Lung (tissue), 12 donors: ENCODE results near the gene CNTNAP2. TPM values are rescaled to one million over a fixed set of nuclear protein-coding genes. Genes with fewer than 3 reads are reported as not detected.
"Not testable (repeated sequence)": the region's sequence is repeated elsewhere in the genome, so short reads cannot be mapped to it uniquely, and the experiment has no call there.

Experiments
- ATAC-seq: fragments of 200-7000 bp; cut with Tn5 transposase; one replicate; pipeline ENCODE4 v1.9.1; 2020; ENCODE audit warnings: moderate number of reproducible peaks; ENCODE audit not compliant: insufficient read depth, low FRiP score
- DNase-seq, 3 donors: peaks; one replicate each; pipeline ENCODE4 v3.0.0-alpha.2; 2013 to 2017
- H3K27ac ChIP-seq, 2 donors: one replicate each; pipeline ENCODE4 v1.5.1; 2013; ENCODE audit warnings: mild to moderate bottlenecking in 2 of 2, moderate library complexity in 2 of 2, control low read depth in 1 of 2, inconsistent platforms in 1 of 2, low read depth in 1 of 2, low read length in 1 of 2
- H3K27me3 ChIP-seq, 3 donors: one replicate each; pipeline ENCODE4 v1.5.1; 2013; ENCODE audit warnings: low read length in 2 of 3; ENCODE audit not compliant: control insufficient read depth in 3 of 3, insufficient read depth in 3 of 3
- H3K36me3 ChIP-seq, 4 donors: one replicate each; pipeline ENCODE4 v1.5.1; 2013; ENCODE audit warnings: low read length in 4 of 4, mild to moderate bottlenecking in 1 of 4, moderate library complexity in 1 of 4; ENCODE audit not compliant: control insufficient read depth in 4 of 4, insufficient read depth in 4 of 4
- H3K4me1 ChIP-seq, 5 donors: one replicate each; pipeline ENCODE4 v1.5.1; 2013; ENCODE audit warnings: low read length in 5 of 5, mild to moderate bottlenecking in 2 of 5, moderate library complexity in 1 of 5; ENCODE audit not compliant: control insufficient read depth in 5 of 5, insufficient read depth in 5 of 5
- H3K4me3 ChIP-seq: one replicate; pipeline ENCODE4 v1.5.1; 2013; ENCODE audit warnings: mild to moderate bottlenecking, control low read depth, moderate library complexity
- H3K9ac ChIP-seq, 2 donors: one replicate each; pipeline ENCODE4 v1.5.1; 2013; ENCODE audit warnings: low read length in 2 of 2, control low read depth in 1 of 2; ENCODE audit not compliant: insufficient read depth in 1 of 2
- H3K9me3 ChIP-seq, 4 donors: one replicate each; pipeline ENCODE4 v1.5.1; 2013; ENCODE audit warnings: low read length in 3 of 4, mild to moderate bottlenecking in 1 of 4, moderate library complexity in 1 of 4; ENCODE audit not compliant: control insufficient read depth in 4 of 4, insufficient read depth in 3 of 4
- WGBS, 2 donors: extraction: QIAGEN DNeasy Blood & Tissue Kit; methylation state at CpG; one replicate each; pipeline ENCODE4 v1.1.7; 2013; 5-methylcytosine and 5-hydroxymethylcytosine counted together
- polyA plus RNA-seq, 2 donors: library from polyadenylated mRNA; stranded (reverse); fragments of 200-250 nt; gene quantifications; one replicate each; pipeline ENCODE4 v1.2.1, GENCODE V29; 2013
- total RNA-seq, 2 donors: library from RNA; depleted of rRNA in 1 of 2; stranded (reverse); fragments of >200 nt in 1 of 2; gene quantifications; one replicate each; pipeline ENCODE4 v1.2.1, GENCODE V29; 2014 to 2021
- TF ChIP-seq, protein P1 (sequence below): IDR thresholded peaks from 2 replicates; pipeline ENCODE4 v1.5.1; 2012; ENCODE audit warnings: mild to moderate bottlenecking; ENCODE audit errors: control extremely low read depth, extremely low read depth
- donor health status: control.
- donor health status: control.
- donor health status: Bipolar disorder and iron deficiency.
- donor health status: healthy.
- donor health status: DM: yes; HTN: yes; CAD: no.

The CNTNAP2 gene
- total and polyA plus RNA-seq, 4 donors, result 0.18 to 45.3 (median 0.52) TPM

DNA sequence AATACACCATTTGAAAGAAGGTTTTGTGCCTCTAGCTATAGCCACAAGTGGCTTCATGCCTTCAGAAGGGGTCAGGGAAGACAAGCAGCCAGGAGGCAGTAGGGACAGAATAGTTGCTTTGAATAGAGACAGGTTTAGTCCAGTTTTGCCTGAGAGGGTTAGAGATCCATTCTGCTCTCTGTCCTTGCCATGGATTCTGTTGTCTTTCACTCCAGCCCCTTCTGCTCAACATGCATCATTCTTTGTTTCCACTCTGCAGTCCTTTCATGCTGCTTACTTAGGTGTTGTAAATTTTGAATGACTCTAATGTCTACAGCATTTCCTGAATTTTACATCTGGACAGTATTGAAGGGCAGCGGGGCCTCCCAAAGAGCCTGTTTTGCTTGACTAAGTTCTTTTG is 60.3 kb downstream of the CNTNAP2 start:
- 73 to 76% methylated on average over 1 of the region's 1 CpG for WGBS, 2 donors
- H3K36me3 ChIP-seq, result no peaks in the 10 kb centered on the region
- no peak overlapping the region for H3K27ac ChIP-seq
- ATAC-seq (no peak), DNase-seq (peak in 1 of 3 donors; percentile 1)
- TF ChIP-seq, protein P1, sequence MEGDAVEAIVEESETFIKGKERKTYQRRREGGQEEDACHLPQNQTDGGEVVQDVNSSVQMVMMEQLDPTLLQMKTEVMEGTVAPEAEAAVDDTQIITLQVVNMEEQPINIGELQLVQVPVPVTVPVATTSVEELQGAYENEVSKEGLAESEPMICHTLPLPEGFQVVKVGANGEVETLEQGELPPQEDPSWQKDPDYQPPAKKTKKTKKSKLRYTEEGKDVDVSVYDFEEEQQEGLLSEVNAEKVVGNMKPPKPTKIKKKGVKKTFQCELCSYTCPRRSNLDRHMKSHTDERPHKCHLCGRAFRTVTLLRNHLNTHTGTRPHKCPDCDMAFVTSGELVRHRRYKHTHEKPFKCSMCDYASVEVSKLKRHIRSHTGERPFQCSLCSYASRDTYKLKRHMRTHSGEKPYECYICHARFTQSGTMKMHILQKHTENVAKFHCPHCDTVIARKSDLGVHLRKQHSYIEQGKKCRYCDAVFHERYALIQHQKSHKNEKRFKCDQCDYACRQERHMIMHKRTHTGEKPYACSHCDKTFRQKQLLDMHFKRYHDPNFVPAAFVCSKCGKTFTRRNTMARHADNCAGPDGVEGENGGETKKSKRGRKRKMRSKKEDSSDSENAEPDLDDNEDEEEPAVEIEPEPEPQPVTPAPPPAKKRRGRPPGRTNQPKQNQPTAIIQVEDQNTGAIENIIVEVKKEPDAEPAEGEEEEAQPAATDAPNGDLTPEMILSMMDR, result no peak
- H3K4me3 ChIP-seq, result no peak overlapping the region
- no peaks in the 10 kb centered on the region for H3K27me3 ChIP-seq
- no peak overlapping the region for H3K9ac ChIP-seq
- H3K4me1 ChIP-seq, result no peaks in the 10 kb centered on the region
- no peaks in the 10 kb centered on the region for H3K9me3 ChIP-seq

DNA sequence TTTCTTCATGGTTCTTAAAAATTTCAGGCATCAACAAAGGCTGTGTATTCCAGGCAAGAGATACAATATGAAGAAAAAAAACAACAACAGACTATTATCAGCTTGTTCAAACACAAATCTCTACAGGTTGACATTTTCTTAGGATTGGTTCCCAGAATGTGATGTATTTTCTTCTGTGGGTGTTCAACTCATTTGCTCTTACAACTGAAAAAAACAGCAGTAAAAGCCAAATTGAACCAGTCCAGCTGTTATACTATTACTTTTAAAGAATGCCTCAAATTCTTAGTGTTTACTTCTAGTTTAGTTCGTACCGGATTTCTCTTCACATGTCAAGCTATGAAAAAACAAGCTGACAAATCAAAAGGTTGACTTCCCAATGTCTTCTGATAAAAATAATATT is 60.7 kb downstream of the CNTNAP2 start:
- no peaks in the 10 kb centered on the region for H3K36me3 ChIP-seq
- no peak for ATAC-seq
- no peak overlapping the region for H3K9ac ChIP-seq
- no peaks in the 10 kb centered on the region for H3K27me3 ChIP-seq
- H3K27ac ChIP-seq, result no peak overlapping the region
- H3K4me3 ChIP-seq, result no peak overlapping the region
- 81 to 89% methylated on average over 2 of the region's 2 CpGs for WGBS, 2 donors
- H3K9me3 ChIP-seq, result no peaks in the 10 kb centered on the region
- H3K4me1 ChIP-seq, result no peaks in the 10 kb centered on the region
- TF ChIP-seq, protein P1, result no peak
- DNase-seq, result peak in 1 of 3 donors; percentile 16

DNA sequence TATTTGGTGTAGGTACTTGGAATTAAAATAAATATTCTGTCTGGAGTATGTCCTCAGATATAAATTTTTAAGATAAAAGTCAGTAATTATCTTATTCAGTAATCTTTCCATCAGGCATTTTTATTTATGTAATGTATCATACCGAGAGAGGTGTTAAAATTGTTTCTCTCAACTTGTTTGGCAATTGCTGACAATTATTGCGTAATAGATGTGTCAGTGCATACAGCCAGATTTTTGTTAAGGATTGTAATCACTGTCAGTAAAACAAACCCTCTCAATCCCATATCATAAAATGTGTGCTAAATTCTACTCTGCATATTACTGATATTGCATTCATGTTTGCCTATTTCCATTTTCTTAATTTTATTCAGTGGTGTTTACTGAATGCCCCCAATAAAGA is 69.2 kb downstream of the CNTNAP2 start:
- Histone ChIP-seq H3K9me3 (peaks cover 0 to 7% (median 0%) of the 10 kb centered on the region in 4 donors), H3K36me3 (no peaks in the 10 kb centered on the region), H3K27me3 (no peaks in the 10 kb centered on the region), H3K4me1 (peaks cover 0 to 5% (median 0%) of the 10 kb centered on the region in 5 donors), H3K9ac (no peak overlapping the region), H3K4me3 (no peak overlapping the region), H3K27ac (no peak overlapping the region)
- DNase-seq (peak in 2 of 3 donors; percentile 16 to 60), ATAC-seq (no peak)
- WGBS, 2 donors, result 60 to 76% methylated on average over 2 of the region's 2 CpGs
- TF ChIP-seq, protein P1, result no peak

DNA sequence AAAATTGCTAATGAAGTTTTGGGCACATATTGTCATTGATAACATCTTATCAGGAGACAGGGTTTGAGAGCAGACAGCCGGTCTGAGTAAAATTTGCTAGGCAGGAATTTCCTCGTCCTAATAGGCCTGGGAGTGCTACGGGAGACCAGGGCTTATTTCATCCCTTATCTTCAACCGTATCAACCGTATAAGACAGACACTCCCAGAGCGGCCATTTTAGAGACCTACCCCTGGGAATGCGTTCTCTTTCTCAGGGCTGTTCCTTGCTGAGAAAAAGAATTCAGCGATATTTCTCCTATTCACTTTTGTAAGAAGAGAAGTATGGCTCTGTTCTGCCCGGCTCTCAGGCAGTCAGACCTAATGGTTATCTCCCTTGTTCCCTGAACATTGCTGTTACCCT is 74.8 kb downstream of the CNTNAP2 start:
- not testable (repeated sequence) for H3K4me3 ChIP-seq, H3K27me3 ChIP-seq

More for the DNA sequence above, 74.8 kb downstream of the CNTNAP2 start:
- H3K9ac ChIP-seq, H3K9me3 ChIP-seq, H3K36me3 ChIP-seq, H3K27ac ChIP-seq, ATAC-seq, H3K4me1 ChIP-seq, DNase-seq: not testable (repeated sequence)
- 78 to 83% methylated on average over 9 of the region's 9 CpGs for WGBS, 2 donors
